NT2/D1 (cell line): ENCODE measurements around the gene ANGEL1.
A peak's percentile ranks its signal among the peaks of the same experiment; 100 is the strongest.

ENCODE experiments used
- DNase-seq: peaks from one replicate; pipeline ENCODE4 v3.0.0-alpha.2; 2011; ENCODE audit warnings: low read depth, low spot score
- H3K27me3 ChIP-seq: 2 replicates; pipeline ENCODE4 v1.6.0; 2011; ENCODE audit warnings: mild to moderate bottlenecking; ENCODE audit not compliant: insufficient read length, insufficient read depth
- H3K36me3 ChIP-seq: 2 replicates; pipeline ENCODE4 v1.6.1; 2011; ENCODE audit warnings: mild to moderate bottlenecking, low read length, mixed read lengths; ENCODE audit not compliant: insufficient read depth, insufficient read length
- H3K4me1 ChIP-seq: 2 replicates; pipeline ENCODE4 v1.5.1; 2011; ENCODE audit not compliant: insufficient read depth, insufficient read length
- H3K4me3 ChIP-seq: 2 replicates; pipeline ENCODE4 v1.5.1; 2011; ENCODE audit warnings: low read depth; ENCODE audit not compliant: insufficient read length
- H3K9ac ChIP-seq: 2 replicates; pipeline ENCODE4 v1.6.0; 2011; ENCODE audit warnings: low read depth; ENCODE audit not compliant: insufficient read length
- H3K9me3 ChIP-seq: 2 replicates; pipeline ENCODE4 v1.5.1; 2011; ENCODE audit warnings: mild to moderate bottlenecking, low read length; ENCODE audit not compliant: insufficient read depth
- SUZ12 ChIP-seq: IDR thresholded peaks from 2 replicates; pipeline ENCODE4 v1.6.1; 2011; ENCODE audit not compliant: insufficient read length, insufficient read depth; ENCODE audit errors: extremely low read depth
- YY1 ChIP-seq: IDR thresholded peaks from 2 replicates; pipeline ENCODE4 v1.6.1; 2011; ENCODE audit not compliant: insufficient read length, insufficient read depth
- ZNF274 ChIP-seq: IDR thresholded peaks from 2 replicates; pipeline ENCODE4 v1.6.1; 2011; ENCODE audit warnings: mild to moderate bottlenecking, low read depth, low read length

Gene ANGEL1

GRCh38 chr14:76814726-76815645 is 2.3 kb upstream of the ANGEL1 start:
- DNase-seq = no peak
- H3K27me3 ChIP-seq = no peaks in the 10 kb centered on the region
- no peak overlapping the region for H3K4me3 ChIP-seq
- H3K4me1 ChIP-seq = no peaks in the 10 kb centered on the region
- H3K9ac ChIP-seq = no peak overlapping the region
- no peaks in the 10 kb centered on the region for H3K36me3 ChIP-seq
- H3K9me3 ChIP-seq = peaks cover 4% of the 10 kb centered on the region; the same call in 1 of the 2 replicates
- TF ChIP-seq YY1 (no peak), ZNF274 (no peak), SUZ12 (no peak)

DNA sequence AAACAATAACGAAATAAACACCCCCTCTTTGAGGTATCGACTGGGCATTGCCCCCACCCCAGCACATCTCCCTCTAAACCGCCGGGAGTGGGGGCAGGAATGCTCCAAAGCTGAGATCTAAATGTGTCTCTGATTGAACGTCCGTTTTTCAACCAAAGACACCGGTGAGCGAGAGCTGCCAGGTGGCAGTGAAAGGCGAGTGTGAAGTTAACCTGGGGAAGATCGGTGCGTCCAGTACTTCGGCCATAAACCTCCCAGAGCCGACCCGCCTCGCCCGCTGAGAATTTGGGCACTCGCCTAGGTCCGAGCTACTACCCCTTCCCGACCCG is 625 bp downstream of the ANGEL1 start:
- Histone ChIP-seq H3K4me1 (no peaks in the 10 kb centered on the region), H3K27me3 (no peaks in the 10 kb centered on the region), H3K9ac (peak overlapping the region; percentile 86), H3K9me3 (no peaks in the 10 kb centered on the region), H3K36me3 (peaks cover 27% of the 10 kb centered on the region), H3K4me3 (peak overlapping the region; percentile 79)
- no peak for DNase-seq
- TF ChIP-seq YY1 (no peak), SUZ12 (no peak), ZNF274 (no peak)

DNA sequence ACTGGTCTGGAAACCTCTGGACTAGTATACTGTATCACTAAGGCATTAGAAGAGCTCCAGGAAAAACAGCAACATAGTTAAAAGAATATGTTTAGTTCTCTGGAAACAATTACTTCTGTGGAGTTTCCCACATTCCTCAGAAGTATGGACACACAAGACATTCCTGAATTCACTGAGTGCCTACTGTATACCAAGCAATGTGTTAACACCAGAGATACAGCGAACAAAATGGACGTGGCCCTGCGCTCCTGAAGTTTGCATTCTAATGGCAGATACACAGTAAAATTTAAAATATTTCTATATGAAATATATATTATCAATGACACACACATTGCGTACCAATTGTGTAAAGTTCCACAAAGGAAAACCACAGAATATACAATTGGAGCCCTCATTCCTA is 1.1 kb downstream of the ANGEL1 start:
- no peak for DNase-seq
- H3K36me3 ChIP-seq = peaks cover 32% of the 10 kb centered on the region
- TF ChIP-seq YY1 (no peak), ZNF274 (no peak), SUZ12 (no peak)
- no peaks in the 10 kb centered on the region for H3K27me3 ChIP-seq
- H3K4me3 ChIP-seq = peak overlapping the region; percentile 79
- H3K9ac ChIP-seq = peak overlapping the region; percentile 86
- no peaks in the 10 kb centered on the region for H3K9me3 ChIP-seq
- H3K4me1 ChIP-seq = no peaks in the 10 kb centered on the region

DNA sequence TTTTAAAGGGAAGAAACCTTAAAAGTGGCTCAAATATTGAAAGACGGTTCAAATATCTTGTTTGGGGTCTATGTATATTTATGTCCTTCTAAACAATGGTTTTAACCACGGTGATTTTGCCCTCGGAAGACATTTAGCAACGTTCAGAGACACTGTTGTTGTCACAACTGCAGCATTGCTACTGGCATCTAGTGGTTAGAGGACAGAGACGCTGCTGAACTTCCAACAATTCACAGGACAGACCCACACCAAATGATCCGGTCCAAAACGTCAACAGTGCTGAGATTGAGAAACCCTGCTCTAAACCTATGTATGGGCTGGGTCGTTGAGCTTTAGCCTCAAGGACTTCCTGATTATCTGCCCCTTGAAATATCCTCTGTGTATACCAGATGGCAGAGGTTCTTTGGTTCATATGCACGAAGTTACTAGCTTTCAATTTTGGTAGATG is 1.7 kb downstream of the ANGEL1 start:
- Histone ChIP-seq H3K4me3 (no peak overlapping the region), H3K9ac (peak overlapping the region; percentile 44), H3K27me3 (no peaks in the 10 kb centered on the region), H3K36me3 (peaks cover 38% of the 10 kb centered on the region), H3K4me1 (no peaks in the 10 kb centered on the region), H3K9me3 (no peaks in the 10 kb centered on the region)
- TF ChIP-seq SUZ12 = no peak
- TF ChIP-seq YY1 = no peak
- TF ChIP-seq ZNF274 = no peak
- DNase-seq = no peak

DNA sequence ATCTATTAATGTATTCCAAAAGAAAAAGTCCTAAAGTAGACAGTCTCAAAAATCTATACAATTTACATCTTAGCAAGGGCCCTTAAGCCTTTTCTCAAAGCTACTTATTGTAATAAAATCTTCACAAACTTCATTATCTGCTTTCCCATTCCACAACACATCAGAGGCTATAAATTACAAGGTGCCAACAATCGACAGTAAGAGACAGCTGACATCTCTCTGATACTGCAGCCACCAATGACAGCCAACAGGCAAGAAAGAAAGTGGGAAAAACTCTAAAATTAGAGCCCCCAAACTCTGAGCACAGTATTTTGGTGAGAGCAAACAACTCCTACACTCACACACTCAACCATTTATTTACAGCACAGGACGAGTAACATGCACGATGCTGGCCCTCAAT is 2.2 kb downstream of the ANGEL1 start:
- TF ChIP-seq YY1 = no peak
- no peak for TF ChIP-seq SUZ12
- no peak for TF ChIP-seq ZNF274
- Histone ChIP-seq H3K36me3 (peaks cover 38% of the 10 kb centered on the region), H3K4me3 (no peak overlapping the region), H3K4me1 (no peaks in the 10 kb centered on the region), H3K27me3 (no peaks in the 10 kb centered on the region), H3K9ac (no peak overlapping the region), H3K9me3 (no peaks in the 10 kb centered on the region)
- no peak for DNase-seq

GRCh38 chr14:76808990-76809389 is 3.7 kb downstream of the ANGEL1 start:
- Histone ChIP-seq H3K4me1 (no peaks in the 10 kb centered on the region), H3K27me3 (no peaks in the 10 kb centered on the region), H3K36me3 (peaks cover 49% of the 10 kb centered on the region), H3K9me3 (no peaks in the 10 kb centered on the region), H3K9ac (no peak overlapping the region), H3K4me3 (no peak overlapping the region)
- DNase-seq = no peak
- TF ChIP-seq YY1 (no peak), ZNF274 (no peak), SUZ12 (no peak)

GRCh38 chr14:76808011-76808410 is 4.7 kb downstream of the ANGEL1 start:
- peaks cover 59% of the 10 kb centered on the region for H3K36me3 ChIP-seq

More at GRCh38 chr14:76808011-76808410, 4.7 kb downstream of the ANGEL1 start:
- Histone ChIP-seq H3K4me1 (no peaks in the 10 kb centered on the region), H3K4me3 (no peak overlapping the region), H3K9me3 (no peaks in the 10 kb centered on the region), H3K27me3 (no peaks in the 10 kb centered on the region), H3K9ac (no peak overlapping the region)
- DNase-seq = no peak
- TF ChIP-seq SUZ12 (no peak), ZNF274 (no peak), YY1 (no peak)
